GM10266 (cell line): ENCODE results near the gene CUEDC1.

Source experiments
- DNase-seq: peaks from one replicate; pipeline ENCODE4 v3.0.0; 2012; ENCODE audit errors: extremely low spot score
- TF ChIP-seq, protein P1 (sequence below): IDR thresholded peaks from 2 replicates; pipeline ENCODE4 v1.5.1; 2012; ENCODE audit warnings: mild to moderate bottlenecking, low read depth; ENCODE audit not compliant: control insufficient read depth, insufficient read depth; ENCODE audit errors: missing control alignments

CUEDC1 gene

DNA sequence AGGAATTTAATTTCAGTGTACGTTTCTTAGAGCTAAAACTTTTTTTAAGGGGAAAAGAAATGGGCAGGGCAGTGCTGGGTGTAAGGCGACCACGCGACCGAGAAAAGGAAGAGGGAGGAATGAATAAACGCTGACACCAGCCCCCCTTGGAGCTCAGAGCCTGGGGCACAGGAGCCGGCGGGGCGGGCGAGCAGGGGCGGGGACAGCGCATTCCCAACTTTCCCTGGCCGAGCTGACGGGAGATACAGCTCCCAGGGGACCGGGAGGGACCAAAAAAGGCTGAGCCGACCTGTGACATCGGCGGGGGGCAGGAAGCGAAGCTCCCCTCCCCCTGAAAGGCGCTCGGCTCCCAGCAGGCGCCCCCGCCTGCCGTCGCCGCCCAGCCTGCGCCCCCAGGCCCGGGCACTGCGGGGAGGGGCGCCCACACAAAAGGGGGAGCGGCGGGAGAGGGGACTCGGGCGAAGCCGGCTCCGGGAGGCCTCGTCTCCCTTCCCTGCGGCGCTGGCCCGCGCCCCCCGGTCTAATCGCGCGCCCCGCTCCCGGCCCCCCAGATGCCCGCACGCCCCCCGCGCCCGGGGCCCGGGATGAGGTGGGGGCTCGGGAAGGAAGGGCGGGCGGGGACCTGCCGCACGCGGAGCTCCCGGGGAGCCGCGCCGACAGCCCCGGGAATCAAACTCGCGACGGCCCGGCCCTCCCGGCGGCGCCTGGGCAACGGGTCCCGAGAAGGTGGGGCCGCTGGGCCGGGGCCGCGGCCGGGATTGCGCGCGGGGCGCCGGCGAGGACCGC, 622 bp downstream of the CUEDC1 start:
- TF ChIP-seq, protein P1, sequence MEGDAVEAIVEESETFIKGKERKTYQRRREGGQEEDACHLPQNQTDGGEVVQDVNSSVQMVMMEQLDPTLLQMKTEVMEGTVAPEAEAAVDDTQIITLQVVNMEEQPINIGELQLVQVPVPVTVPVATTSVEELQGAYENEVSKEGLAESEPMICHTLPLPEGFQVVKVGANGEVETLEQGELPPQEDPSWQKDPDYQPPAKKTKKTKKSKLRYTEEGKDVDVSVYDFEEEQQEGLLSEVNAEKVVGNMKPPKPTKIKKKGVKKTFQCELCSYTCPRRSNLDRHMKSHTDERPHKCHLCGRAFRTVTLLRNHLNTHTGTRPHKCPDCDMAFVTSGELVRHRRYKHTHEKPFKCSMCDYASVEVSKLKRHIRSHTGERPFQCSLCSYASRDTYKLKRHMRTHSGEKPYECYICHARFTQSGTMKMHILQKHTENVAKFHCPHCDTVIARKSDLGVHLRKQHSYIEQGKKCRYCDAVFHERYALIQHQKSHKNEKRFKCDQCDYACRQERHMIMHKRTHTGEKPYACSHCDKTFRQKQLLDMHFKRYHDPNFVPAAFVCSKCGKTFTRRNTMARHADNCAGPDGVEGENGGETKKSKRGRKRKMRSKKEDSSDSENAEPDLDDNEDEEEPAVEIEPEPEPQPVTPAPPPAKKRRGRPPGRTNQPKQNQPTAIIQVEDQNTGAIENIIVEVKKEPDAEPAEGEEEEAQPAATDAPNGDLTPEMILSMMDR = no peak
- DNase-seq = no peak

DNA sequence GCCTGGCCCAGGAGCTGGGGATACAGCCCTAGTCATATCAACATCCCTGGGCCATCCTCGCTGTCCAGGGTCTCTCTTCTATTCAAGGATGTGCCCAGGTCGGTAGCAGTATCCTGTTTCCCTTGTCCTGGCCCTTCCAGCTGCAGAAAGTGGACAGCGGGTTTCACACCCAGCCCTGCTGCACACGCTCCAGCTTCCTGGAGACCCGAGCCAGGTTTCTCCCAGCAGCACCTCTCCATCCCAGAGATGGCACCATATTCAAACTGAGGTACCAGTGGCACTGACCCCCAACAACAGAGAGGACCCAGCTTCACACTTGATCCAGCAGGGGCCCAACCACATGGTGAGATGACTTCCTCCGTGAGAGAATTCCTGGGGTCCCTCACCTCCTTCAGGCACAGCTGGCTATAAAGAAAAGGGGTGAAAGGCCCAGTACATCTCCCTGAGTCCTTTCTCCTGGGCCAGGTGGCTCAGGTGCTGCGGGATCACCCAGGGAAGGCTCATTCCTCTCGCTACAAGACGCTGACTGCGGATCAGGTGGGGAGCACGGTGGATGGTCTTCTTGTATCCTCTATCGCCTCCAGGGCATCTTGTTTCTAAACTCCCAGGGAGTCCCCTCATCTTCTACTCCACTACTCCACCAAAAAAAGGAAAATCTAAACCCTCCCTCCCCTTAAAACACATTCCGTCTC, 1.4 kb downstream of the CUEDC1 start:
- TF ChIP-seq, protein P1 = no peak
- no peak for DNase-seq

DNA sequence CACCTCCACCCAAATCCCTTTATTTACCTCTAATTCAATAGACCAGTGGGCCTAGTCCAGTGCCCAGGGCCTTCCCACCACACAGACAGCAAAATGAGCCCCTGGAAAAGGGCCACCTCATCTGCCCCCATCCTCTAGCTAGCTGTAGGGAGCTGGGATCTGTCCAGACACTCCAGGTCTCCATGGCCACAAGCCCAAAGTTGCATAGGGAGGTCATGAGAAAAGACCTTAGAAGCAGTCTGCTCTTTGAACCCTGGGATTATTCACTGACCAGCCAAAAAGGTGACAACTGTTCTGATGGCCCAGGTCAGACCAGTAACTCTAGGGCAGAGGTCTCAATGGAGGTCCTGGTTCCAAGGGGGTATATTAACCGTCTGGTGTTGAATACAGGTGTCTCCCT, 2.0 kb downstream of the CUEDC1 start:
- TF ChIP-seq, protein P1 = no peak
- no peak for DNase-seq

DNA sequence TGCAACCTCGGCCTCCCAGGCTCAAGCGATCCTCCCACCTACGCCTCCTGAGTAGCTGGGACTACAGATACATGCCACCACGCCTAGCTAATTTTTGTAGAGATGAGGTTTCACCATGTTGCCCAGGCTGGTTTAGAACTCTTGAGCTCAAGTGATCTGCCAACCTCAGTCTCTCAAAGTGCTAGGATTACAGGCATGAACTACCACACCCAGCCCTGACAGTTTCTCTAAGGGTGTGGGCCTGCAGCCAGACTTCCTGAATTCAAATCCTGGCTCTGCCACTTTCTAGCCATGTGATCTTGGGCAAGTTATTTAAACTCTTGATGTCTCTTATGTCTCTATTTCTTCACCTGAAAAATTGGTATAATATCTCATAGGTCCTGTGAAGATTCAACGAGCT, 5.6 kb downstream of the CUEDC1 start:
- no peak for DNase-seq
- TF ChIP-seq, protein P1 = no peak

DNA sequence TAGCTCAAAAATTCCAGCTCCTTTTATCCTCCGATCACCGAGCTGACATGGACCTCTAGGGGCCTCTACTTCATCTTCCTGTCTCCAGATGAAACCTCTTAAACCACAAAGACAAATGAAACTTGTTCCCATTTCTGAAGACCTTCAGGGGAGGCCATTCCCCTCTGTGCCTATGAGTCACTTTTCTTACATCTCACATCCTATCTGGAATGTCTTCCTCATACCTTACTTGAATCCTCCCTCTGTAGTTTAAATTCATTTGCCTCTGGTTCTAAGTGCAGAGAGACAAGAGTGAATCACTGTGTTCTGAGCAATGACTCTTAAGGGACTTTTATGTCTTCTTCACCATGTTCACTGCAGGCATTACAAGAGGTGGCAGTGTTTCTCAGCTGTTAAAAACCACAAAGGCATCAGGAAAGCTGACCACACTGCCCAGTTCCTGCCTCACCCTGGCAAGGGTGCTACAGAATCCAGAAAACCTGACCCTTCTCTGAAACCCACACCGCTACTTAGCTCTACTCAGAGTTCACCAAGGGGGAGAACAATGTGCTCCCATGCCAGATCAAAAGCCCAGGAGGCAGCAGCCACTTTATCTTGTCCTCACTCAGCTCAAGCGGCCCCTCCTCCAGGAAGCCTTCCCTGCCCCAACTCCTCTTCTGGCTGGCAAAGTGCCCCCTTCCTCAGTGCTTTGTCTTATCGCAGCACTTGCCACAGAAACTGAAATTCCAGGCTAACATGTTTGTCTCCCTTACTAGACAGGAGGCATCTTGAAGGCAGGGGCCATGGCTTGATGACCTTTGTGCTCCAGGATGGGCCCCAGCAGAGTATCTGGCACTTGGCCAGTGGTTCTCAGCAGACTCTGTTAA, 6.4 kb downstream of the CUEDC1 start:
- TF ChIP-seq, protein P1 = no peak
- DNase-seq = no peak

DNA sequence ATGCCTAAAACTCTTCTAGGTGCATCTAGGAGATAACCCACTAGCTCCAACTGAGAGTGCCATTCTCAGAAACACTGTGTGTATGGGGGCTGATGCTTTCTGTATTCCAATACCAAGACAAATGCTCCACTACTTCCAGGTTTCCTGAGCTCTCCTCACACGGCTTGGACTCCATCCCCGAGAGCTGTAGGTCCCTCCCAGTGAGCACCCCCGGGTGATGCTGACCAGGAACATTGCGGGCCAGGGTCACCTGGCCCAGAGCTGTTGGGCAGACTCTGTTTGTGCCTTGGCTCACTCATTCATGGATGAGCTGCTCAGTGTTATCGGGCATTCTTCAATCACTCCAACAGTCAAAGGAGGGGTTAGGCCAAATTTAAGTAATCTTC, 7.0 kb downstream of the CUEDC1 start:
- DNase-seq = no peak
- TF ChIP-seq, protein P1 = no peak
